Rectal smooth muscle tissue (tissue), 1 donor: ENCODE measurements around the gene DRAXIN.

Experiments
- H3K27ac ChIP-seq: one replicate; pipeline ENCODE4 v1.7.0; 2013; ENCODE audit warnings: low read depth, low read length, inconsistent platforms
- H3K27me3 ChIP-seq: one replicate; pipeline ENCODE4 v1.7.0; 2013; ENCODE audit warnings: low read length; ENCODE audit not compliant: control insufficient read depth, insufficient read depth
- H3K36me3 ChIP-seq: one replicate; pipeline ENCODE4 v1.7.0; 2013; ENCODE audit warnings: low read length; ENCODE audit not compliant: control insufficient read depth, insufficient read depth
- H3K4me1 ChIP-seq: one replicate; pipeline ENCODE4 v1.7.0; 2013; ENCODE audit warnings: low read length; ENCODE audit not compliant: control insufficient read depth, insufficient read depth
- H3K4me3 ChIP-seq: one replicate; pipeline ENCODE4 v1.7.0; 2013; ENCODE audit warnings: low read length
- H3K9ac ChIP-seq: one replicate; pipeline ENCODE4 v1.7.0; 2013; ENCODE audit warnings: low read length

DRAXIN gene

GRCh38 chr1:11681071-11681771 lies 10.3 kb upstream of the DRAXIN start, which contains the start of gene MAD2L2:
Gene MAD2L2 (minus strand): TSS chr1:11681148. CDS start chr1:11680601, 547 bp downstream.
- peak within 1 kb of the TSS; percentile 77 for H3K9ac ChIP-seq
- peak within 1 kb of the TSS; percentile 77 for H3K4me3 ChIP-seq
- H3K27me3 ChIP-seq: no peaks in the 10 kb centered on the region

GRCh38 chr1:11682287-11682771 lies 9.2 kb upstream of the DRAXIN start:
- H3K9ac ChIP-seq: no peak overlapping the region
- H3K36me3 ChIP-seq: no peaks in the 10 kb centered on the region
- no peaks in the 10 kb centered on the region for H3K4me1 ChIP-seq
- H3K27ac ChIP-seq: no peak overlapping the region
- no peak overlapping the region for H3K4me3 ChIP-seq
- H3K27me3 ChIP-seq: no peaks in the 10 kb centered on the region

More at GRCh38 chr1:11681071-11681771, 10.3 kb upstream of the DRAXIN start, which contains the start of gene MAD2L2:
- Histone ChIP-seq H3K36me3 (peaks cover 2% of the 10 kb centered on the region), H3K4me1 (no peaks in the 10 kb centered on the region), H3K27ac (peak within 1 kb of the TSS; percentile 81)

GRCh38 chr1:11682799-11683198 lies 8.7 kb upstream of the DRAXIN start:
- H3K27me3 ChIP-seq: no peaks in the 10 kb centered on the region
- H3K4me1 ChIP-seq: no peaks in the 10 kb centered on the region
- no peak overlapping the region for H3K4me3 ChIP-seq
- H3K9ac ChIP-seq: no peak overlapping the region
- H3K27ac ChIP-seq: no peak overlapping the region
- no peaks in the 10 kb centered on the region for H3K36me3 ChIP-seq

- Histone ChIP-seq H3K4me3 (no peak overlapping the region), H3K36me3 (no peaks in the 10 kb centered on the region)
Observed at GRCh38 chr1:11684070-11684469, 7.4 kb upstream of the DRAXIN start.

GRCh38 chr1:11685210-11685752 lies 6.2 kb upstream of the DRAXIN start:
- Histone ChIP-seq H3K27me3 (peaks cover under 1% of the 10 kb centered on the region), H3K9ac (no peak overlapping the region), H3K36me3 (no peaks in the 10 kb centered on the region), H3K27ac (no peak overlapping the region), H3K4me1 (no peaks in the 10 kb centered on the region), H3K4me3 (no peak overlapping the region)

More at GRCh38 chr1:11684070-11684469, 7.4 kb upstream of the DRAXIN start:
- Histone ChIP-seq H3K9ac (no peak overlapping the region), H3K4me1 (no peaks in the 10 kb centered on the region), H3K27me3 (no peaks in the 10 kb centered on the region), H3K27ac (no peak overlapping the region)

- H3K9ac ChIP-seq: no peak overlapping the region
- H3K27me3 ChIP-seq: peaks cover 14% of the 10 kb centered on the region
Observed at GRCh38 chr1:11688506-11688905, 3.0 kb upstream of the DRAXIN start.

GRCh38 chr1:11690397-11691301 lies 861 bp upstream of the DRAXIN start:
- H3K27me3 ChIP-seq: peaks cover 20% of the 10 kb centered on the region
- no peaks in the 10 kb centered on the region for H3K4me1 ChIP-seq
- no peak overlapping the region for H3K4me3 ChIP-seq
- H3K9ac ChIP-seq: no peak overlapping the region
- no peak overlapping the region for H3K27ac ChIP-seq
- H3K36me3 ChIP-seq: no peaks in the 10 kb centered on the region

More at GRCh38 chr1:11688506-11688905, 3.0 kb upstream of the DRAXIN start:
- Histone ChIP-seq H3K27ac (no peak overlapping the region), H3K36me3 (no peaks in the 10 kb centered on the region), H3K4me3 (no peak overlapping the region), H3K4me1 (no peaks in the 10 kb centered on the region)

- Histone ChIP-seq H3K9ac (no peak overlapping the region), H3K27ac (no peak overlapping the region), H3K36me3 (no peaks in the 10 kb centered on the region), H3K27me3 (peaks cover 20% of the 10 kb centered on the region), H3K4me1 (no peaks in the 10 kb centered on the region), H3K4me3 (no peak overlapping the region)
Observed at GRCh38 chr1:11691928-11692711, 610 bp downstream of the DRAXIN start.

GRCh38 chr1:11693024-11693590 lies 1.6 kb downstream of the DRAXIN start:
- Histone ChIP-seq H3K36me3 (no peaks in the 10 kb centered on the region), H3K27me3 (peaks cover 27% of the 10 kb centered on the region), H3K4me1 (no peaks in the 10 kb centered on the region), H3K27ac (no peak overlapping the region), H3K4me3 (no peak overlapping the region), H3K9ac (no peak overlapping the region)

- Histone ChIP-seq H3K4me1 (no peaks in the 10 kb centered on the region), H3K9ac (no peak overlapping the region), H3K36me3 (no peaks in the 10 kb centered on the region), H3K27ac (no peak overlapping the region), H3K27me3 (peaks cover 27% of the 10 kb centered on the region), H3K4me3 (no peak overlapping the region)
Observed at GRCh38 chr1:11693917-11694316, 2.4 kb downstream of the DRAXIN start.

GRCh38 chr1:11695861-11696260 lies 4.4 kb downstream of the DRAXIN start:
- Histone ChIP-seq H3K4me1 (no peaks in the 10 kb centered on the region), H3K36me3 (no peaks in the 10 kb centered on the region), H3K27ac (no peak overlapping the region), H3K4me3 (no peak overlapping the region), H3K27me3 (peaks cover 24% of the 10 kb centered on the region), H3K9ac (no peak overlapping the region)
